KG1 (cell line): ENCODE results near the gene POLR2C.

Source experiments
- DNase-seq: peaks from one replicate; lab custom pipeline; 2025; lab: John Stamatoyannopoulos, UW

POLR2C gene

GRCh38 chr16:57452021-57452420, 10.5 kb upstream of the POLR2C start:
- no peak for DNase-seq

GRCh38 chr16:57462978-57463362, 491 bp downstream of the POLR2C start:
- no peak for DNase-seq

GRCh38 chr16:57464523-57464922, 2.0 kb downstream of the POLR2C start:
- DNase-seq, result no peak

- DNase-seq, result no peak
These were observed 5.9 kb downstream of the POLR2C start for GRCh38 chr16:57468346-57468745.

- no peak for DNase-seq
These were observed 6.6 kb downstream of the POLR2C start for GRCh38 chr16:57469046-57469445.

- DNase-seq, result no peak
These were observed 7.5 kb downstream of the POLR2C start for GRCh38 chr16:57469917-57470470.

GRCh38 chr16:57470711-57471110, 8.2 kb downstream of the POLR2C start:
- no peak for DNase-seq

- no peak for DNase-seq
These were observed 8.7 kb downstream of the POLR2C start for GRCh38 chr16:57471209-57471608.

GRCh38 chr16:57471852-57472664, 9.6 kb downstream of the POLR2C start:
- DNase-seq, result no peak

GRCh38 chr16:57472665-57473060, 10.2 kb downstream of the POLR2C start:
- DNase-seq, result no peak

- no peak for DNase-seq
These were observed 10.8 kb downstream of the POLR2C start for GRCh38 chr16:57473176-57473840.

- no peak for DNase-seq
These were observed 11.4 kb downstream of the POLR2C start for GRCh38 chr16:57473906-57474305.

- no peak for DNase-seq
These were observed 12.5 kb downstream of the POLR2C start for GRCh38 chr16:57474671-57475661.

GRCh38 chr16:57475711-57476339, 13.3 kb downstream of the POLR2C start:
- peak; percentile 79 for DNase-seq

GRCh38 chr16:57476546-57477410, 14.3 kb downstream of the POLR2C start:
- DNase-seq, result no peak

GRCh38 chr16:57477531-57478202, 15.2 kb downstream of the POLR2C start:
- no peak for DNase-seq

- DNase-seq, result no peak
These were observed 16.1 kb downstream of the POLR2C start for GRCh38 chr16:57478396-57479204.

- DNase-seq, result no peak
These were observed 16.9 kb downstream of the POLR2C start for GRCh38 chr16:57479205-57479975.
